IMR-90 (cell line): ENCODE data around the gene S100A3. TPM values are rescaled to one million over a fixed set of nuclear protein-coding genes. Genes with fewer than 3 reads are reported as not detected.
A peak's percentile ranks its signal among the peaks of the same experiment; 100 is the strongest.

Experiments
- ATAC-seq: fragments of 200-7000 bp; cut with Tn5 transposase; 2 replicates; pipeline ENCODE4 v1.9.1; 2020; ENCODE audit warnings: low read depth, mild to moderate bottlenecking, moderate library complexity
- BruUV-seq: library from RNA; stranded (reverse); fragments of 400-500 nt; replicated peaks from 2 replicates; lab custom pipeline; 2021; lab: Mats Ljungman, UMichigan
- CTCF ChIA-PET: fragments of 300-600 bp; formaldehyde crosslinking; extraction: SDS; loops from one replicate; lab custom pipeline; 2021; ENCODE audit warnings: antibody characterized with exemption; lab: Yijun Ruan, JAX
- POLR2A ChIA-PET: fragments of 300-600 bp; sonication (Branson Sonifier 250); formaldehyde crosslinking; loops from one replicate; lab custom pipeline; 2022; ENCODE audit warnings: antibody characterized with exemption; ENCODE audit not compliant: unreplicated experiment; lab: Charles Lee
- DNase-seq: peaks from one replicate; pipeline ENCODE4 v3.0.0; 2013
- H2AFZ ChIP-seq: replicated peaks from 2 replicates; pipeline ENCODE3; 2013; ENCODE audit warnings: low read length, mild to moderate bottlenecking; ENCODE audit not compliant: poor library complexity
- H2AK5ac ChIP-seq: 2 replicates; pipeline ENCODE4 v1.6.1; 2013; ENCODE audit warnings: low read depth, low read length, inconsistent platforms
- H2AK9ac ChIP-seq: replicated peaks from 2 replicates; pipeline ENCODE3; 2013; ENCODE audit warnings: mild to moderate bottlenecking, low read depth, low read length, moderate library complexity; ENCODE audit not compliant: poor library complexity
- H2BK120ac ChIP-seq: 2 replicates; pipeline ENCODE4 v1.6.1; 2013; ENCODE audit warnings: low read depth, low read length, inconsistent platforms
- H2BK15ac ChIP-seq: 3 replicates; pipeline ENCODE4 v1.6.1; 2013; ENCODE audit warnings: low read depth, low read length, inconsistent platforms
- H2BK20ac ChIP-seq: 2 replicates; pipeline ENCODE4 v1.6.1; 2013; ENCODE audit warnings: low read depth, mild to moderate bottlenecking, inconsistent platforms, low read length, moderate library complexity
- H2BK5ac ChIP-seq: 2 replicates; pipeline ENCODE4 v1.6.1; 2013; ENCODE audit warnings: mild to moderate bottlenecking, low read depth, low read length, inconsistent platforms; ENCODE audit not compliant: poor library complexity, severe bottlenecking
- H3K14ac ChIP-seq: replicated peaks from 2 replicates; pipeline ENCODE4 v1.6.1; 2013; ENCODE audit warnings: low read depth, low read length, inconsistent platforms
- H3K18ac ChIP-seq: 2 replicates; pipeline ENCODE4 v1.6.1; 2013; ENCODE audit warnings: low read depth, low read length, control low read depth
- H3K23ac ChIP-seq: 2 replicates; pipeline ENCODE4 v1.6.1; 2013; ENCODE audit warnings: low read depth, low read length, inconsistent platforms
- H3K27ac ChIP-seq: 2 replicates; pipeline ENCODE4 v1.5.1; 2013; ENCODE audit warnings: mild to moderate bottlenecking, control low read depth, low read length; ENCODE audit not compliant: insufficient read depth
- H3K27me3 ChIP-seq: 2 replicates; pipeline ENCODE4 v1.6.1; 2013; ENCODE audit warnings: low read length; ENCODE audit not compliant: control insufficient read depth, insufficient read depth
- H3K36me3 ChIP-seq: 2 replicates; pipeline ENCODE4 v1.6.1; 2013; ENCODE audit warnings: low read length, mixed read lengths; ENCODE audit not compliant: control insufficient read depth, insufficient read depth
- H3K4ac ChIP-seq: 2 replicates; pipeline ENCODE4 v1.6.1; 2013; ENCODE audit warnings: low read depth, low read length, inconsistent platforms
- H3K4me1 ChIP-seq: 2 replicates; pipeline ENCODE4 v1.6.1; 2013; ENCODE audit warnings: low read length, mixed read lengths; ENCODE audit not compliant: control insufficient read depth, insufficient read depth
- H3K4me2 ChIP-seq: 2 replicates; pipeline ENCODE4 v1.6.1; 2013; ENCODE audit warnings: low read depth, mild to moderate bottlenecking, control low read depth, low read length, moderate library complexity
- H3K4me3 ChIP-seq: 2 replicates; pipeline ENCODE4 v1.5.1; 2013; ENCODE audit warnings: low read depth, mild to moderate bottlenecking, control low read depth, low read length, moderate library complexity; ENCODE audit not compliant: insufficient read depth
- H3K56ac ChIP-seq: 2 replicates; pipeline ENCODE4 v1.6.1; 2013; ENCODE audit warnings: low read length, inconsistent platforms; ENCODE audit not compliant: insufficient read depth; ENCODE audit errors: extremely low read depth
- H3K79me1 ChIP-seq, 2 experiments: 2 replicates each; pipeline ENCODE4 v1.6.1; 2013; ENCODE audit warnings: low read length in 2 of 2, inconsistent platforms in 1 of 2, low read depth in 1 of 2
- H3K9ac ChIP-seq: 2 replicates; pipeline ENCODE4 v1.6.1; 2013; ENCODE audit warnings: low read depth, low read length, control low read depth
- H3K9me1 ChIP-seq: 2 replicates; pipeline ENCODE4 v1.6.1; 2013; ENCODE audit warnings: low read length, inconsistent platforms; ENCODE audit not compliant: insufficient read depth
- H3K9me3 ChIP-seq: 2 replicates; pipeline ENCODE4 v1.6.1; 2013; ENCODE audit warnings: low read length; ENCODE audit not compliant: control insufficient read depth, insufficient read depth
- H4K20me1 ChIP-seq: 2 replicates; pipeline ENCODE4 v1.6.1; 2013; ENCODE audit warnings: low read length, inconsistent platforms; ENCODE audit not compliant: insufficient read depth
- H4K5ac ChIP-seq: 2 replicates; pipeline ENCODE4 v1.6.1; 2013; ENCODE audit warnings: mild to moderate bottlenecking, low read depth, low read length, control low read depth
- H4K8ac ChIP-seq, 2 experiments: 2 replicates each; pipeline ENCODE4 v1.6.1; 2013; ENCODE audit warnings: low read depth in 2 of 2, low read length in 2 of 2, control low read depth in 1 of 2, inconsistent platforms in 1 of 2
- H4K91ac ChIP-seq: 2 replicates; pipeline ENCODE4 v1.6.1; 2013; ENCODE audit warnings: low read depth, low read length, inconsistent platforms; ENCODE audit not compliant: insufficient read depth
- BHLHE40 ChIP-seq: fragments of 150-350 bp; IDR thresholded peaks from 2 replicates; pipeline ENCODE4 v1.6.1; 2016; ENCODE audit warnings: mild to moderate bottlenecking, low read depth, low read length
- CHD1 ChIP-seq: IDR thresholded peaks from 2 replicates; pipeline ENCODE4 v1.6.1; 2012; ENCODE audit warnings: low read depth, low read length, improper control_type of control experiment
- FOS ChIP-seq: fragments of 150-350 bp; IDR thresholded peaks from 2 replicates; pipeline ENCODE4 v1.6.1; 2016; ENCODE audit warnings: low read depth, low read length
- MAFK ChIP-seq: IDR thresholded peaks from 2 replicates; pipeline ENCODE4 v1.6.1; 2012; ENCODE audit warnings: low read depth, low read length, improper control_type of control experiment
- MXI1 ChIP-seq: IDR thresholded peaks from 2 replicates; pipeline ENCODE4 v1.6.1; 2012; ENCODE audit warnings: low read depth, mild to moderate bottlenecking, low read length, moderate library complexity, borderline replicate concordance
- NFE2L2 ChIP-seq: fragments of 150-350 bp; IDR thresholded peaks from 2 replicates; pipeline ENCODE4 v1.6.1; 2016; ENCODE audit warnings: low read depth, mild to moderate bottlenecking, low read length
- POLR2A ChIP-seq: IDR thresholded peaks from 2 replicates; pipeline ENCODE4 v1.6.1; 2012; ENCODE audit warnings: mild to moderate bottlenecking, low read depth, low read length
- RAD21 ChIP-seq: IDR thresholded peaks from 2 replicates; pipeline ENCODE4 v1.6.1; 2012; ENCODE audit warnings: low read length, improper control_type of control experiment
- RFX5 ChIP-seq: IDR thresholded peaks from 2 replicates; pipeline ENCODE4 v1.8.0; 2012; ENCODE audit warnings: low read depth, mild to moderate bottlenecking, low read length, moderate library complexity
- WGBS, 2 experiments: methylation state at CpG; one replicate each; pipeline versions ENCODE4 v1.1.5 to v1.1.7; 2013; ENCODE audit warnings: missing lambda C conversion rate in 2 of 2; ENCODE audit not compliant: insufficient read length in 1 of 2; ENCODE audit errors: extremely low coverage in 2 of 2; 5-methylcytosine and 5-hydroxymethylcytosine counted together
- dilution Hi-C: fragments of 300-500 bp; cut with HindIII; formaldehyde crosslinking; loops from one replicate; pipeline ENCODE4 v1.14.3; 2018; ENCODE audit warnings: low sequenced_read_pairs; ENCODE audit not compliant: unreplicated experiment
- in situ Hi-C: fragments of 300-500 bp; cut with MboI; formaldehyde crosslinking; loops from 3 replicates; pipeline ENCODE4 v1.14.3; 2019; ENCODE audit warnings: low sequenced_read_pairs, inconsistent platforms, mixed read lengths
- intact Hi-C: fragments of 100-400 bp; cut with micrococcal nuclease; formaldehyde crosslinking; loops from 2 replicates; pipeline ENCODE4 v1.10.0; 2022
- polyA plus RNA-seq, 3 experiments: library from polyadenylated mRNA; depleted of rRNA; stranded (reverse); fragments of >200 nt; gene quantifications; 2 replicates each; pipeline ENCODE4 v1.2.3, GENCODE V29; 2012; ENCODE audit warnings: low replicate concordance in 1 of 3
- total RNA-seq: library from RNA; depleted of rRNA; stranded (reverse); fragments of >200 nt; gene quantifications from 2 replicates; pipeline ENCODE4 v1.2.3, GENCODE V29; 2012
- TF ChIP-seq, protein P1 (sequence below): fragments of 150-350 bp; IDR thresholded peaks from 2 replicates; pipeline ENCODE4 v1.6.1; 2016; ENCODE audit warnings: low read depth, mild to moderate bottlenecking, low read length, moderate library complexity, borderline replicate concordance
- TF ChIP-seq, protein P2 (sequence below): conservative IDR thresholded peaks from 2 replicates; pipeline ENCODE4 v1.5.1; 2012; ENCODE audit warnings: mild to moderate bottlenecking, low read depth, low read length, improper control_type of control experiment

Gene S100A3
- total and polyA plus RNA-seq, 2 of the 4 experiments (the other 2 are of a cell fraction) = 2.9 to 4.5 TPM

DNA sequence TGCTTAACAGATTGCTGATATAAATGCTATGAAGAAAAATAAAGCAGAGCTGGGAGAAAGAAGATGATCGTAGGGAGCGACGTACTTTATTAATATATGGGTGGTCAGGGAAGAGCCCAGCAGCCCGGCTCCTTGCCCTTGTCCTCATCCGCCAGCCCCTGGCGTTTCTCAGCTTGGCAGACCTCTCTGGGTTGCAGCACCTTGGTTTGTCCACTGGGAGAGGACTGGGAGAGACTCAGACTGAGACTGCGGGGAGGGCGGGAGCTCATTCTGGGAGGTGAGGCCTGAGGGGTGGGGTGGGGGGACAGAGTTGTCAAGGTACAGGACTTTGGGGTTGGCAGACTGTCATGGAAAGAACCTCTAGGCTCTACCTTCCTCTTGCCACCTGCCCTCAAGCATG is 3.3 kb upstream of the S100A3 start:
- Histone ChIP-seq H4K91ac (peak overlapping the region; percentile 53), H3K27me3 (no peaks in the 10 kb centered on the region), H2AFZ (peak overlapping the region; percentile 47), H3K18ac (no peak overlapping the region), H3K36me3 (no peaks in the 10 kb centered on the region), H3K27ac (no peak overlapping the region), H3K4me2 (no peak overlapping the region), H4K8ac (peak overlapping the region in 1 of 2 experiments; percentile 83; a peak in 2 of 4 replicates), H3K4me3 (no peak overlapping the region), H2BK120ac (peak overlapping the region; percentile 71), H2BK15ac (peak overlapping the region; percentile 94; the same call in 2 of the 3 replicates), H2AK9ac (peak overlapping the region; percentile 43), H3K79me1 (peaks cover 0 to 20% of the 10 kb centered on the region in 2 experiments; a peak in 3 of 4 replicates), H2AK5ac (0 out of 2 replicates have a peak overlapping the region, but pooled peaks have one; percentile 64), H3K9me1 (peaks cover 52% of the 10 kb centered on the region), H3K14ac (no peak overlapping the region; the same call in 1 of the 2 replicates), H2BK5ac (peak overlapping the region; percentile 61), H3K23ac (no peak overlapping the region), H3K4me1 (peaks cover 32% of the 10 kb centered on the region), H4K5ac (no peak overlapping the region), H3K9ac (no peak overlapping the region), H3K56ac (no peak overlapping the region), H4K20me1 (no peaks in the 10 kb centered on the region), H3K4ac (peak overlapping the region; percentile 73), H3K9me3 (no peaks in the 10 kb centered on the region), H2BK20ac (peak overlapping the region; percentile 74; the same call in 1 of the 2 replicates)
- no peak for ATAC-seq
- no TSS peak for BruUV-seq
- intact Hi-C loops = no loop called here
- in situ Hi-C loops = no loop called here
- TF ChIP-seq, protein P1, sequence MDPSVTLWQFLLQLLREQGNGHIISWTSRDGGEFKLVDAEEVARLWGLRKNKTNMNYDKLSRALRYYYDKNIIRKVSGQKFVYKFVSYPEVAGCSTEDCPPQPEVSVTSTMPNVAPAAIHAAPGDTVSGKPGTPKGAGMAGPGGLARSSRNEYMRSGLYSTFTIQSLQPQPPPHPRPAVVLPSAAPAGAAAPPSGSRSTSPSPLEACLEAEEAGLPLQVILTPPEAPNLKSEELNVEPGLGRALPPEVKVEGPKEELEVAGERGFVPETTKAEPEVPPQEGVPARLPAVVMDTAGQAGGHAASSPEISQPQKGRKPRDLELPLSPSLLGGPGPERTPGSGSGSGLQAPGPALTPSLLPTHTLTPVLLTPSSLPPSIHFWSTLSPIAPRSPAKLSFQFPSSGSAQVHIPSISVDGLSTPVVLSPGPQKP = no peak
- TF ChIP-seq MXI1 = no peak
- TF ChIP-seq RAD21 = no peak
- TF ChIP-seq FOS = no peak
- no peak for TF ChIP-seq POLR2A
- TF ChIP-seq MAFK = no peak
- TF ChIP-seq RFX5 = no peak
- TF ChIP-seq, protein P2, sequence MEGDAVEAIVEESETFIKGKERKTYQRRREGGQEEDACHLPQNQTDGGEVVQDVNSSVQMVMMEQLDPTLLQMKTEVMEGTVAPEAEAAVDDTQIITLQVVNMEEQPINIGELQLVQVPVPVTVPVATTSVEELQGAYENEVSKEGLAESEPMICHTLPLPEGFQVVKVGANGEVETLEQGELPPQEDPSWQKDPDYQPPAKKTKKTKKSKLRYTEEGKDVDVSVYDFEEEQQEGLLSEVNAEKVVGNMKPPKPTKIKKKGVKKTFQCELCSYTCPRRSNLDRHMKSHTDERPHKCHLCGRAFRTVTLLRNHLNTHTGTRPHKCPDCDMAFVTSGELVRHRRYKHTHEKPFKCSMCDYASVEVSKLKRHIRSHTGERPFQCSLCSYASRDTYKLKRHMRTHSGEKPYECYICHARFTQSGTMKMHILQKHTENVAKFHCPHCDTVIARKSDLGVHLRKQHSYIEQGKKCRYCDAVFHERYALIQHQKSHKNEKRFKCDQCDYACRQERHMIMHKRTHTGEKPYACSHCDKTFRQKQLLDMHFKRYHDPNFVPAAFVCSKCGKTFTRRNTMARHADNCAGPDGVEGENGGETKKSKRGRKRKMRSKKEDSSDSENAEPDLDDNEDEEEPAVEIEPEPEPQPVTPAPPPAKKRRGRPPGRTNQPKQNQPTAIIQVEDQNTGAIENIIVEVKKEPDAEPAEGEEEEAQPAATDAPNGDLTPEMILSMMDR = no peak
- no peak for TF ChIP-seq BHLHE40
- no peak for TF ChIP-seq NFE2L2
- no peak for TF ChIP-seq CHD1
- DNase-seq = no peak
- ChIA-PET CTCF (interaction anchor here (1.0 kb wide), 1 partner anchor 12 kb away, joined by 3 read pairs; the partner anchor contains the start of gene S100A5), POLR2A (no interaction called here)
- dilution Hi-C loops = no loop called here
- no CpG with 5 or more reads among the region's 8 CpGs for WGBS, 2 experiments
